H1 (cell line): ENCODE measurements around the gene MAGT1. TPM values are rescaled to one million over a fixed set of nuclear protein-coding genes. Genes with fewer than 3 reads are reported as not detected.

Source experiments
- CTCF ChIA-PET: fragments of 300-600 bp; sonication (Branson Sonifier 250); formaldehyde crosslinking; loops from one replicate; lab custom pipeline; 2021; ENCODE audit not compliant: partially characterized antibody; lab: Charles Lee
- POLR2A ChIA-PET: fragments of 300-600 bp; sonication (Branson Sonifier 250); formaldehyde crosslinking; loops from one replicate; lab custom pipeline; 2021; ENCODE audit warnings: inconsistent platforms; ENCODE audit not compliant: partially characterized antibody; lab: Charles Lee
- DNase-seq, 2 experiments: peaks; one replicate each; pipeline versions ENCODE4 v3.0.0 to v3.0.0-alpha.2; 2010 to 2022; ENCODE audit warnings: low spot score in 2 of 2, low read depth in 1 of 2, mixed read lengths in 1 of 2
- FAIRE-seq: peaks from 2 replicates; lab custom pipeline; 2011; peaks lifted over from hg19 to GRCh38; lab: Jason Lieb, UNC
- H2AFZ ChIP-seq: 2 replicates; pipeline ENCODE4 v1.8.1; 2012; ENCODE audit warnings: low read length, inconsistent platforms
- H2AK5ac ChIP-seq: 2 replicates; pipeline ENCODE4 v1.6.1; 2013; ENCODE audit warnings: low read depth, low read length
- H2BK120ac ChIP-seq: replicated peaks from 2 replicates; pipeline ENCODE3; 2013; ENCODE audit warnings: low read depth, low read length, inconsistent platforms
- H2BK12ac ChIP-seq: 2 replicates; pipeline ENCODE4 v1.6.1; 2013; ENCODE audit warnings: low read depth, low read length
- H2BK15ac ChIP-seq: 2 replicates; pipeline ENCODE4 v1.6.1; 2013; ENCODE audit warnings: low read length
- H2BK20ac ChIP-seq: 2 replicates; pipeline ENCODE4 v1.6.1; 2013; ENCODE audit warnings: low read length
- H2BK5ac ChIP-seq: 2 replicates; pipeline ENCODE4 v1.6.1; 2013; ENCODE audit warnings: low read depth, low read length
- H3K14ac ChIP-seq: 2 replicates; pipeline ENCODE4 v1.6.1; 2013; ENCODE audit warnings: inconsistent platforms; ENCODE audit not compliant: insufficient read length
- H3K18ac ChIP-seq: 2 replicates; pipeline ENCODE4 v1.6.1; 2013; ENCODE audit warnings: low read length; ENCODE audit errors: extremely low read depth
- H3K23ac ChIP-seq: 2 replicates; pipeline ENCODE4 v1.6.1; 2013; ENCODE audit warnings: inconsistent platforms; ENCODE audit not compliant: insufficient read length
- H3K23me2 ChIP-seq: 2 replicates; pipeline ENCODE4 v1.6.1; 2013; ENCODE audit warnings: low read depth, low read length
- H3K27ac ChIP-seq: 2 replicates; pipeline ENCODE4 v1.6.1; 2011; ENCODE audit warnings: low read depth, low read length, inconsistent platforms
- H3K27me3 ChIP-seq, 4 experiments: replicated peaks in 1 of 4; 1 replicate in 1 of 4; 2 replicates in 3 of 4; pipeline versions ENCODE4 v1.6.1 to v1.8.1; 2011 to 2013; ENCODE audit warnings: low read length in 3 of 4, mild to moderate bottlenecking in 3 of 4, inconsistent platforms in 2 of 4, mixed read lengths in 2 of 4, moderate library complexity in 1 of 4; ENCODE audit not compliant: control insufficient read depth in 3 of 4, insufficient read depth in 3 of 4; ENCODE audit errors: extremely low read depth in 1 of 4
- H3K36me3 ChIP-seq, 4 experiments: 2 replicates each; pipeline versions ENCODE4 v1.6.1 to v1.8.1; 2011 to 2013; ENCODE audit warnings: mild to moderate bottlenecking in 4 of 4, low read length in 3 of 4, moderate library complexity in 2 of 4, control low read depth in 1 of 4, inconsistent platforms in 1 of 4; ENCODE audit not compliant: insufficient read depth in 4 of 4, control insufficient read depth in 2 of 4
- H3K4ac ChIP-seq: replicated peaks from 2 replicates; pipeline ENCODE3; 2013; ENCODE audit warnings: low read length, low read depth, mixed read lengths, inconsistent platforms; ENCODE audit not compliant: insufficient read length
- H3K4me1 ChIP-seq, 4 experiments: replicated peaks in 1 of 4; 1 replicate in 1 of 4; 2 replicates in 3 of 4; pipeline versions ENCODE4 v1.6.1 to v1.8.1; 2011 to 2013; ENCODE audit warnings: low read length in 3 of 4, inconsistent platforms in 2 of 4, mixed read lengths in 1 of 4; ENCODE audit not compliant: insufficient read depth in 4 of 4, control insufficient read depth in 3 of 4
- H3K4me2 ChIP-seq, 2 experiments: 2 replicates each; pipeline versions ENCODE4 v1.6.1 to v1.8.1; 2011 to 2013; ENCODE audit warnings: low read depth in 2 of 2, low read length in 2 of 2, control low read depth in 1 of 2, inconsistent platforms in 1 of 2, mild to moderate bottlenecking in 1 of 2; ENCODE audit not compliant: insufficient read depth in 1 of 2
- H3K4me3 ChIP-seq, 4 experiments: fragments of 200-600, 300-600 bp in 1 of 4; sonication (generic), shearing (Covaris generic), sonication (Bioruptor Twin) in 1 of 4; 2 replicates each; pipeline versions ENCODE4 v1.5.1 to v1.8.1; 2011 to 2016; ENCODE audit warnings: low read length in 4 of 4, low read depth in 3 of 4, control low read depth in 2 of 4, inconsistent platforms in 2 of 4, mild to moderate bottlenecking in 2 of 4, mixed read lengths in 1 of 4, moderate library complexity in 1 of 4; ENCODE audit not compliant: insufficient read depth in 2 of 4; ENCODE audit errors: extremely low read depth in 1 of 4
- H3K56ac ChIP-seq: replicated peaks from 2 replicates; pipeline ENCODE3; 2013; ENCODE audit warnings: low read depth, mild to moderate bottlenecking, mixed read lengths, low read length, inconsistent platforms; ENCODE audit not compliant: insufficient read length
- H3K79me1 ChIP-seq: 2 replicates; pipeline ENCODE4 v1.6.1; 2013; ENCODE audit warnings: low read depth, low read length, control low read depth
- H3K79me2 ChIP-seq, 2 experiments: 2 replicates each; pipeline versions ENCODE4 v1.6.1 to v1.8.1; 2012 to 2013; ENCODE audit warnings: low read length in 2 of 2, mild to moderate bottlenecking in 2 of 2, inconsistent platforms in 1 of 2; ENCODE audit not compliant: insufficient read depth in 2 of 2, control insufficient read depth in 1 of 2
- H3K9ac ChIP-seq, 4 experiments: replicated peaks in 1 of 4; 1 replicate in 1 of 4; 2 replicates in 3 of 4; pipeline versions ENCODE4 v1.6.1 to v1.8.1; 2011 to 2013; ENCODE audit warnings: low read depth in 3 of 4, low read length in 3 of 4, control low read depth in 2 of 4, mild to moderate bottlenecking in 2 of 4, moderate library complexity in 2 of 4, inconsistent platforms in 1 of 4; ENCODE audit errors: extremely low read depth in 1 of 4
- H3K9me3 ChIP-seq, 2 experiments: 2 replicates each; pipeline versions ENCODE4 v1.6.1 to v1.8.1; 2012 to 2013; ENCODE audit warnings: mild to moderate bottlenecking in 2 of 2, moderate library complexity in 2 of 2, control low read depth in 1 of 2, inconsistent platforms in 1 of 2, low read depth in 1 of 2, low read length in 1 of 2, mixed read lengths in 1 of 2; ENCODE audit not compliant: insufficient read depth in 2 of 2
- H4K20me1 ChIP-seq, 2 experiments: replicated peaks in 1 of 2; 2 replicates each; pipeline versions ENCODE3 to v1.8.1; 2011 to 2013; ENCODE audit warnings: inconsistent platforms in 2 of 2, low read length in 2 of 2, mild to moderate bottlenecking in 1 of 2; ENCODE audit not compliant: insufficient read depth in 2 of 2, control insufficient read depth in 1 of 2
- H4K5ac ChIP-seq: 2 replicates; pipeline ENCODE4 v1.6.1; 2013; ENCODE audit warnings: low read length, low read depth, mixed read lengths, inconsistent platforms; ENCODE audit not compliant: insufficient read length
- H4K8ac ChIP-seq: 2 replicates; pipeline ENCODE4 v1.8.0; 2013; ENCODE audit warnings: mild to moderate bottlenecking, moderate library complexity, low read length, inconsistent platforms; ENCODE audit not compliant: insufficient read depth; ENCODE audit errors: extremely low read depth
- H4K91ac ChIP-seq: replicated peaks from 2 replicates; pipeline ENCODE3; 2013; ENCODE audit warnings: low read length, mixed read lengths, inconsistent platforms; ENCODE audit not compliant: insufficient read length
- ATF2 ChIP-seq: IDR thresholded peaks from 2 replicates; pipeline ENCODE4 v1.6.1; 2012; ENCODE audit warnings: low read length, inconsistent platforms
- CBX5 ChIP-seq: fragments of 300-800, 300-1000 bp; sonication (generic); IDR thresholded peaks from 2 replicates; pipeline ENCODE4 v1.7.1; 2016; ENCODE audit warnings: antibody characterized with exemption, low read length, low read depth
- EGR1 ChIP-seq: IDR thresholded peaks from 2 replicates; pipeline ENCODE4 v1.6.1; 2011; ENCODE audit warnings: low read depth, low read length, borderline replicate concordance
- EP300 ChIP-seq, 2 experiments: IDR thresholded peaks; 1 replicate in 1 of 2; 2 replicates in 1 of 2; pipeline ENCODE4 v1.6.1; 2011 to 2012; ENCODE audit warnings: low read depth in 2 of 2, low read length in 2 of 2, mild to moderate bottlenecking in 2 of 2, borderline replicate concordance in 1 of 2, inconsistent platforms in 1 of 2, moderate library complexity in 1 of 2
- MAX ChIP-seq: IDR thresholded peaks from 2 replicates; pipeline ENCODE4 v1.6.1; 2012; ENCODE audit warnings: inconsistent platforms
- RFX5 ChIP-seq: IDR thresholded peaks from 2 replicates; pipeline ENCODE4 v1.6.1; 2011; ENCODE audit warnings: low read depth, low read length, improper control_type of control experiment, borderline replicate concordance
- SP4 ChIP-seq: IDR thresholded peaks from 2 replicates; pipeline ENCODE4 v1.6.1; 2012; ENCODE audit warnings: low read length, inconsistent platforms
- SRF ChIP-seq: IDR thresholded peaks from 2 replicates; pipeline ENCODE4 v1.6.1; 2011; ENCODE audit warnings: mild to moderate bottlenecking, low read depth, low read length, moderate library complexity
- TAF1 ChIP-seq: IDR thresholded peaks from 2 replicates; pipeline ENCODE4 v1.6.1; 2011; ENCODE audit warnings: mild to moderate bottlenecking, low read depth, low read length
- TCF12 ChIP-seq: IDR thresholded peaks from 2 replicates; pipeline ENCODE4 v1.6.1; 2011; ENCODE audit warnings: low read depth, mild to moderate bottlenecking, low read length
- WGBS, 2 experiments: shearing (Covaris generic) in 1 of 2; methylation state at CpG; one replicate each; pipeline versions ENCODE4 v1.1.6 to v1.1.7; 2013 to 2015; ENCODE audit warnings: low lambda C conversion rate in 2 of 2, mixed read lengths in 2 of 2, inconsistent platforms in 1 of 2, low coverage in 1 of 2, missing lambda C conversion rate in 1 of 2; ENCODE audit not compliant: insufficient replicate concordance in 2 of 2, insufficient coverage in 1 of 2, insufficient read length in 1 of 2; ENCODE audit errors: extremely low coverage in 1 of 2, missing lambda C conversion rate in 1 of 2; 5-methylcytosine and 5-hydroxymethylcytosine counted together
- polyA plus RNA-seq, 7 experiments: library from polyadenylated mRNA; depleted of rRNA in 3 of 7; stranded (reverse) in 5 of 7; unstranded in 2 of 7; fragments of >200 nt in 5 of 7; fragments of 200-250 nt in 2 of 7; gene quantifications; 1 replicate in 5 of 7; 2 replicates in 1 of 7; 4 replicates in 1 of 7; pipeline versions ENCODE4 v1.2.1 to v1.2.3, GENCODE V29; 2011 to 2013; ENCODE audit warnings: missing spikeins in 2 of 7, mixed read lengths in 2 of 7
- total RNA-seq: library from RNA; stranded (reverse); fragmentation: NEBNext Ultra II Directional; extraction: Animal tissue kit (Norgen Biotek cat#: 25700); gene quantifications from 2 replicates; pipeline ENCODE4 v1.2.1, GENCODE V29; 2021

MAGT1 gene
- total and polyA plus RNA-seq, 2 of the 8 experiments (the other 6 are each of a cell fraction or from before 2014, with no cell fraction given), result 14.4 to 47.6 TPM

- H3K56ac ChIP-seq, result peak within 1 kb of the TSS; percentile 73
- H3K23me2 ChIP-seq, result no peaks in the 10 kb centered on the region
- peak within 1 kb of the TSS; percentile 99 for H4K5ac ChIP-seq
- DNase-seq, result peak; percentile 23 to 61
- peak; percentile 85 for FAIRE-seq
- H2BK20ac ChIP-seq, result no peak within 1 kb of the TSS
- no peak within 1 kb of the TSS for H3K23ac ChIP-seq
- peaks cover 24 to 54% of the 10 kb centered on the region in 2 experiments for H3K79me2 ChIP-seq
- no peaks in the 10 kb centered on the region for H3K36me3 ChIP-seq
- no peaks in the 10 kb centered on the region; a peak in 1 of 7 replicates for H3K4me1 ChIP-seq
- peak within 1 kb of the TSS; percentile 95 for H3K18ac ChIP-seq
- no peak within 1 kb of the TSS for H3K4ac ChIP-seq
- H3K27me3 ChIP-seq, result no peaks in the 10 kb centered on the region
- no peak within 1 kb of the TSS for H2AFZ ChIP-seq
- H2BK120ac ChIP-seq, result peak within 1 kb of the TSS; percentile 64
- 3% methylated on average over 24 of the region's 61 CpGs; no CpG with 5 or more reads in 1 of the 2 experiments for WGBS, 2 experiments
- peak within 1 kb of the TSS; percentile 99; the same call in 1 of the 2 replicates for H4K8ac ChIP-seq
- peak within 1 kb of the TSS; percentile 56 to 79 for H3K4me2 ChIP-seq
- H3K4me3 ChIP-seq, result peak within 1 kb of the TSS; percentile 89 to 99 (median 97)
- H2AK5ac ChIP-seq, result 0 out of 2 replicates have a peak within 1 kb of the TSS, but pooled peaks have one; percentile 82
- H3K27ac ChIP-seq, result peak within 1 kb of the TSS; percentile 99
- H3K9me3 ChIP-seq, result no peaks in the 10 kb centered on the region
- ChIA-PET CTCF (no interaction called here), POLR2A (no interaction called here)
- no peak within 1 kb of the TSS for H3K14ac ChIP-seq
- H2BK5ac ChIP-seq, result peak within 1 kb of the TSS; percentile 95
- peak within 1 kb of the TSS; percentile 60; the same call in 1 of the 2 replicates for H2BK12ac ChIP-seq
- peak within 1 kb of the TSS; percentile 93 for H4K91ac ChIP-seq
- peaks cover 0 to 11% of the 10 kb centered on the region in 2 experiments for H4K20me1 ChIP-seq
- no peak within 1 kb of the TSS for H2BK15ac ChIP-seq
- H3K9ac ChIP-seq, result peak within 1 kb of the TSS; percentile 92 to 100 (median 100)
- H3K79me1 ChIP-seq, result no peaks in the 10 kb centered on the region; the same call in 1 of the 2 replicates
- TF ChIP-seq SRF, result no peak
- peak; percentile 98 for TF ChIP-seq TAF1
- TF ChIP-seq EGR1, result no peak
- TF ChIP-seq MAX, result peak; percentile 52
- TF ChIP-seq SP4, result no peak
- TF ChIP-seq ATF2, result 0 out of 2 replicates have a peak, but pooled peaks have one; percentile 26
- TF ChIP-seq TCF12, result no peak
- TF ChIP-seq RFX5, result peak; percentile 83
- TF ChIP-seq EP300 (IDR thresholded peaks at IDR 0.05; ENCODE audit: borderline replicate concordance in 1 of 2, low read depth in 2 of 2, low read length in 2 of 2), result no peak
- no peak for TF ChIP-seq CBX5
Measured at GRCh38 chrX:77785486-77786364, 109.5 kb downstream of the MAGT1 start, which contains the start of gene ATRX. Gene ATRX, minus strand, starts transcription at chrX:77786216. Its CDS starts 215 bp downstream, at chrX:77786001.
